ENCODE measurements around the gene DEDD. TPM values are rescaled to one million over a fixed set of nuclear protein-coding genes. Genes with fewer than 3 reads are reported as not detected.

Gene DEDD
- total and polyA plus RNA-seq, 2 donors (not counting 1 experiment from before 2014, with no cell fraction given): 35.9 to 40.8 TPM

- CTCF ChIA-PET: no interaction called here
- H3K4me3 Mint-ChIP-seq: no peak overlapping the region
Measured at GRCh38 chr1:161091093-161091492, 41.4 kb downstream of the DEDD start.

GRCh38 chr1:161090617-161091016, 41.9 kb downstream of the DEDD start:
- 89% methylated on average over 2 of the region's 3 CpGs for WGBS (ENCODE audit: insufficient coverage)
- H3K4me1 ChIP-seq (ENCODE audit: control insufficient read depth in 2 of 2, insufficient read depth in 2 of 2, low read length in 2 of 2): no peaks in the 10 kb centered on the region
- no peak for DNase-seq
- intact Hi-C loops (cut with micrococcal nuclease): loop anchor here (10.0 kb wide), 1 partner anchor 294 kb away; no protein-coding TSS in a partner anchor
- peaks cover 3% of the 10 kb centered on the region for H3K27me3 Mint-ChIP-seq
- CTCF ChIA-PET: no interaction called here
- no peak overlapping the region for H3K27ac ChIP-seq (ENCODE audit: low read length in 2 of 2)
- H2AFZ ChIP-seq (ENCODE audit: insufficient read depth, low read depth, low read length, poor library complexity, severe bottlenecking): no peak overlapping the region
- peaks cover under 1% of the 10 kb centered on the region for H3K4me1 Mint-ChIP-seq
- no peak overlapping the region for H3K9ac ChIP-seq (ENCODE audit: low read length)
- no peak overlapping the region for H3K4me3 Mint-ChIP-seq
- no peak overlapping the region for H3K27ac Mint-ChIP-seq
- no peak overlapping the region for H3K4me2 ChIP-seq (replicated peaks; ENCODE audit: low read depth, low read length, poor library complexity, severe bottlenecking)
- no peaks in the 10 kb centered on the region for H3K9me3 ChIP-seq (ENCODE audit: control extremely low read depth in 1 of 3, control insufficient read depth in 2 of 3, insufficient read depth in 1 of 3, low read length in 2 of 3)
- no peak for ATAC-seq (ENCODE audit: low read depth)
- H3K27me3 ChIP-seq (replicated peaks in 1 of 4; ENCODE audit: control extremely low read depth in 1 of 4, control insufficient read depth in 3 of 4, insufficient read depth in 4 of 4, low read length in 3 of 4): no peaks in the 10 kb centered on the region
- TF ChIP-seq CTCF (IDR thresholded peaks at IDR 0.05): no peak
- TF ChIP-seq EZH2 (IDR thresholded peaks at IDR 0.05; ENCODE audit: borderline replicate concordance, insufficient read depth, low read depth, low read length, poor library complexity, severe bottlenecking): no peak
- H3K9me3 Mint-ChIP-seq (ENCODE audit: insufficient read depth): no peaks in the 10 kb centered on the region
- no peak overlapping the region for H3K4me3 ChIP-seq (ENCODE audit: control extremely low read depth in 1 of 5, extremely low read depth in 1 of 5, insufficient read depth in 1 of 5, low read depth in 2 of 5, low read length in 4 of 5)
- H4K20me1 ChIP-seq (ENCODE audit: control insufficient read depth, insufficient read depth, low read length, poor library complexity, severe bottlenecking): no peaks in the 10 kb centered on the region
- H3K36me3 ChIP-seq (replicated peaks in 1 of 2; ENCODE audit: control extremely low read depth in 1 of 2, control insufficient read depth in 1 of 2, extremely low read depth in 1 of 2, insufficient read depth in 2 of 2, low read length in 1 of 2): no peaks in the 10 kb centered on the region
- POLR2A ChIA-PET: no interaction called here
- no peaks in the 10 kb centered on the region for H3K79me2 ChIP-seq (ENCODE audit: control insufficient read depth, insufficient read depth, low read length)

More at GRCh38 chr1:161091093-161091492, 41.4 kb downstream of the DEDD start:
- H3K27me3 ChIP-seq (replicated peaks in 1 of 4; ENCODE audit: control extremely low read depth in 1 of 4, control insufficient read depth in 3 of 4, insufficient read depth in 4 of 4, low read length in 3 of 4): no peaks in the 10 kb centered on the region
- POLR2A ChIA-PET: no interaction called here
- H2AFZ ChIP-seq (ENCODE audit: insufficient read depth, low read depth, low read length, poor library complexity, severe bottlenecking): no peak overlapping the region
- no peaks in the 10 kb centered on the region for H3K9me3 ChIP-seq (ENCODE audit: control extremely low read depth in 1 of 3, control insufficient read depth in 2 of 3, insufficient read depth in 1 of 3, low read length in 2 of 3)
- no peak overlapping the region for H3K4me3 ChIP-seq (ENCODE audit: control extremely low read depth in 1 of 5, extremely low read depth in 1 of 5, insufficient read depth in 1 of 5, low read depth in 2 of 5, low read length in 4 of 5)
- no peaks in the 10 kb centered on the region for H3K9me3 Mint-ChIP-seq (ENCODE audit: insufficient read depth)
- no peak overlapping the region for H3K4me2 ChIP-seq (replicated peaks; ENCODE audit: low read depth, low read length, poor library complexity, severe bottlenecking)
- 100% methylated on average over 4 of the region's 5 CpGs for WGBS (ENCODE audit: insufficient coverage)
- H3K36me3 ChIP-seq (replicated peaks in 1 of 2; ENCODE audit: control extremely low read depth in 1 of 2, control insufficient read depth in 1 of 2, extremely low read depth in 1 of 2, insufficient read depth in 2 of 2, low read length in 1 of 2): no peaks in the 10 kb centered on the region
- DNase-seq: no peak
- no peaks in the 10 kb centered on the region for H3K79me2 ChIP-seq (ENCODE audit: control insufficient read depth, insufficient read depth, low read length)
- no peaks in the 10 kb centered on the region for H4K20me1 ChIP-seq (ENCODE audit: control insufficient read depth, insufficient read depth, low read length, poor library complexity, severe bottlenecking)
- H3K4me1 ChIP-seq (ENCODE audit: control insufficient read depth in 2 of 2, insufficient read depth in 2 of 2, low read length in 2 of 2): peaks cover 0 to 4% of the 10 kb centered on the region in 2 donors
- H3K27ac ChIP-seq (ENCODE audit: low read length in 2 of 2): no peak overlapping the region
- H3K9ac ChIP-seq (ENCODE audit: low read length): no peak overlapping the region
- peaks cover under 1% of the 10 kb centered on the region for H3K27me3 Mint-ChIP-seq
- H3K4me1 Mint-ChIP-seq: peaks cover 5% of the 10 kb centered on the region
- no peak overlapping the region for H3K27ac Mint-ChIP-seq
- TF ChIP-seq EZH2 (IDR thresholded peaks at IDR 0.05; ENCODE audit: borderline replicate concordance, insufficient read depth, low read depth, low read length, poor library complexity, severe bottlenecking) (no peak), CTCF (IDR thresholded peaks at IDR 0.05) (no peak)
- intact Hi-C loops (cut with micrococcal nuclease): loop anchor here (10.0 kb wide), 1 partner anchor 294 kb away; no protein-coding TSS in a partner anchor
- ATAC-seq (ENCODE audit: low read depth): no peak
